Measurements from ENCODE around the gene COX7A1.

COX7A1 gene

GRCh38 chr19:36112678-36113077 lies 39.6 kb downstream of the COX7A1 start:
- no peak for DNase-seq (ENCODE audit: low spot score)

- no peak for DNase-seq (ENCODE audit: low spot score)
Measured at GRCh38 chr19:36111200-36111539, 41.1 kb downstream of the COX7A1 start.

- no peak for DNase-seq (ENCODE audit: low spot score)
Measured at GRCh38 chr19:36110487-36111199, 41.6 kb downstream of the COX7A1 start, which contains the start of gene OVOL3. OVOL3 (plus strand) TSS chr19:36111143; CDS start chr19:36111203, 60 bp downstream.

- DNase-seq (ENCODE audit: low spot score) = no peak
Measured at GRCh38 chr19:36108684-36109083, 43.6 kb downstream of the COX7A1 start.

GRCh38 chr19:36106991-36107390 lies 45.3 kb downstream of the COX7A1 start:
- DNase-seq (ENCODE audit: low spot score) = no peak

- no peak for DNase-seq (ENCODE audit: low spot score)
Measured at GRCh38 chr19:36106441-36106840, 45.8 kb downstream of the COX7A1 start.

GRCh38 chr19:36103842-36104552 lies 48.2 kb downstream of the COX7A1 start:
- DNase-seq (ENCODE audit: low spot score) = no peak

- DNase-seq (ENCODE audit: low spot score) = no peak
Measured at GRCh38 chr19:36103040-36103626, 49.1 kb downstream of the COX7A1 start.

- DNase-seq (ENCODE audit: low spot score) = no peak
Measured at GRCh38 chr19:36101550-36102327, 50.5 kb downstream of the COX7A1 start.

Measured in CD4-positive, alpha-beta T cell treated with Interleukin-2 at 100 ng/mL for 4 hours (primary cell).